GM20000 (cell line): ENCODE measurements around the gene ARAF.
A peak's percentile ranks its signal among the peaks of the same experiment; 100 is the strongest.

Experiments used
- DNase-seq: peaks from one replicate; pipeline ENCODE4 v3.0.0; 2012; ENCODE audit warnings: low spot score
- CTCF ChIP-seq: IDR thresholded peaks from 2 replicates; pipeline ENCODE4 v1.5.1; 2012; ENCODE audit warnings: mild to moderate bottlenecking, control low read depth; ENCODE audit errors: extremely low read depth, missing control alignments

Gene ARAF

GRCh38 chrX:47614618-47615017 lies 53.6 kb downstream of the ARAF start:
- TF ChIP-seq CTCF = no peak
- no peak for DNase-seq

- DNase-seq = no peak
- TF ChIP-seq CTCF = no peak
Observed at GRCh38 chrX:47618923-47619485, 58.0 kb downstream of the ARAF start.

GRCh38 chrX:47619486-47620302 lies 58.7 kb downstream of the ARAF start, which contains the start of gene SYN1:
Gene SYN1 (minus strand): TSS chrX:47619857. CDS start chrX:47619728, 129 bp downstream.
- peak; percentile 15 for TF ChIP-seq CTCF
- peak; percentile 94 for DNase-seq

- DNase-seq = no peak
- no peak for TF ChIP-seq CTCF
Observed at GRCh38 chrX:47620303-47620685, 59.3 kb downstream of the ARAF start.
